Fibroblast of lung (primary cell): Measurements from ENCODE around the gene EPHB2. TPM values are rescaled to one million over a fixed set of nuclear protein-coding genes. Genes with fewer than 3 reads are reported as not detected.
"Not testable (repeated sequence)": the region's sequence is repeated elsewhere in the genome, so short reads cannot be mapped to it uniquely, and the experiment has no call there.

Experiments
- DNase-seq, 2 donors: peaks; one replicate each; pipeline versions ENCODE4 v3.0.0 to v3.0.0-alpha.2; 2010; ENCODE audit warnings: low read depth in 2 of 2
- H2AFZ ChIP-seq: 2 replicates; pipeline ENCODE4 v1.5.1; 2012; ENCODE audit warnings: low read length, control low read depth, inconsistent platforms
- H3K27ac ChIP-seq: 2 replicates; pipeline ENCODE4 v1.5.1; 2011; ENCODE audit warnings: low read length, control low read depth; ENCODE audit not compliant: insufficient read depth
- H3K27me3 ChIP-seq: 2 replicates; pipeline ENCODE4 v1.5.1; 2011; ENCODE audit warnings: mild to moderate bottlenecking, low read length; ENCODE audit not compliant: control insufficient read depth, insufficient read depth
- H3K36me3 ChIP-seq: 2 replicates; pipeline ENCODE4 v1.5.1; 2011; ENCODE audit warnings: low read length; ENCODE audit not compliant: control insufficient read depth, insufficient read depth
- H3K4me1 ChIP-seq: 2 replicates; pipeline ENCODE4 v1.5.1; 2011; ENCODE audit warnings: low read length; ENCODE audit not compliant: control insufficient read depth, insufficient read depth; ENCODE audit errors: extremely low read depth
- H3K4me2 ChIP-seq: 2 replicates; pipeline ENCODE4 v1.5.1; 2011; ENCODE audit warnings: low read length, control low read depth; ENCODE audit not compliant: insufficient read depth; ENCODE audit errors: extremely low read depth
- H3K4me3 ChIP-seq, 4 experiments: fragments of 200-600 bp in 1 of 4; sonication (generic) in 1 of 4; replicated peaks in 1 of 4; 2 replicates each; pipeline ENCODE4 v1.5.1; 2011 to 2016; ENCODE audit warnings: low read length in 4 of 4, low read depth in 3 of 4, mild to moderate bottlenecking in 3 of 4, control low read depth in 2 of 4, inconsistent platforms in 1 of 4, mixed read lengths in 1 of 4; ENCODE audit not compliant: insufficient read depth in 1 of 4; ENCODE audit errors: control extremely low read depth in 1 of 4
- H3K79me2 ChIP-seq: 2 replicates; pipeline ENCODE4 v1.5.1; 2012; ENCODE audit warnings: mild to moderate bottlenecking, low read length, inconsistent platforms; ENCODE audit not compliant: control insufficient read depth, insufficient read depth
- H3K9ac ChIP-seq: 2 replicates; pipeline ENCODE4 v1.5.1; 2011; ENCODE audit warnings: mild to moderate bottlenecking, low read length, control low read depth; ENCODE audit not compliant: insufficient read depth
- H3K9me3 ChIP-seq: 2 replicates; pipeline ENCODE4 v1.5.1; 2012; ENCODE audit warnings: low read depth, low read length; ENCODE audit not compliant: control insufficient read depth, insufficient read depth
- H4K20me1 ChIP-seq: 2 replicates; pipeline ENCODE4 v1.5.1; 2011; ENCODE audit warnings: low read length; ENCODE audit not compliant: control insufficient read depth, insufficient read depth; ENCODE audit errors: extremely low read depth
- CTCF ChIP-seq, 2 donors: IDR thresholded peaks in 1 of 2; conservative IDR thresholded peaks in 1 of 2; 1 replicate in 1 of 2; 2 replicates in 1 of 2; pipeline ENCODE4 v1.5.1; 2011 to 2012; ENCODE audit warnings: low read length in 2 of 2, control low read depth in 1 of 2, inconsistent platforms in 1 of 2, low read depth in 1 of 2, mild to moderate bottlenecking in 1 of 2
- EZH2 ChIP-seq: IDR thresholded peaks from 2 replicates; pipeline ENCODE4 v1.5.1; 2012; ENCODE audit warnings: low read length, control low read depth, mild to moderate bottlenecking; ENCODE audit errors: missing control alignments
- polyA plus RNA-seq, 2 donors: library from polyadenylated mRNA; depleted of rRNA in 1 of 2; stranded (reverse) in 1 of 2; unstranded in 1 of 2; fragments of >200 nt; gene quantifications; 2 replicates each; pipeline ENCODE4 v1.2.1, GENCODE V29; 2011 to 2012; ENCODE audit warnings: missing spikeins in 1 of 2
- total RNA-seq: library from RNA; depleted of rRNA; stranded (reverse); fragments of >200 nt; gene quantifications from 2 replicates; pipeline ENCODE4 v1.2.1, GENCODE V29; 2014

EPHB2 gene
- total and polyA plus RNA-seq, 2 donors (not counting 1 experiment from before 2014, with no cell fraction given): 4.1 to 11.2 TPM

GRCh38 chr1:22841860-22842281 lies 131.2 kb downstream of the EPHB2 start:
- no peak overlapping the region for H3K4me3 ChIP-seq
- TF ChIP-seq CTCF (conservative IDR thresholded peaks at IDR 0.05 in 1 of 2, IDR thresholded peaks at IDR 0.05 in 1 of 2; ENCODE audit: low read depth in 1 of 2, low read length in 2 of 2) (no peak), EZH2 (no peak)
- H3K4me2 ChIP-seq: no peak overlapping the region
- H3K79me2 ChIP-seq: no peaks in the 10 kb centered on the region
- H4K20me1 ChIP-seq: no peaks in the 10 kb centered on the region
- H2AFZ ChIP-seq: no peak overlapping the region
- no peak for DNase-seq
- no peak overlapping the region for H3K9ac ChIP-seq
- H3K27ac ChIP-seq: no peak overlapping the region
- no peaks in the 10 kb centered on the region for H3K4me1 ChIP-seq
- no peaks in the 10 kb centered on the region for H3K27me3 ChIP-seq
- no peaks in the 10 kb centered on the region for H3K9me3 ChIP-seq
- H3K36me3 ChIP-seq: no peaks in the 10 kb centered on the region

GRCh38 chr1:22843441-22844183 lies 133.0 kb downstream of the EPHB2 start:
- not testable (repeated sequence) for H3K36me3 ChIP-seq, H3K9ac ChIP-seq, H3K9me3 ChIP-seq, DNase-seq, H3K79me2 ChIP-seq, H4K20me1 ChIP-seq, H3K27me3 ChIP-seq, H3K4me2 ChIP-seq, H3K4me1 ChIP-seq, H2AFZ ChIP-seq, H3K27ac ChIP-seq, H3K4me3 ChIP-seq

- H3K27me3 ChIP-seq: no peaks in the 10 kb centered on the region
- DNase-seq: no peak
- H3K36me3 ChIP-seq: no peaks in the 10 kb centered on the region
Measured at GRCh38 chr1:22844621-22845020, 134.0 kb downstream of the EPHB2 start.

More at GRCh38 chr1:22844621-22845020, 134.0 kb downstream of the EPHB2 start:
- no peaks in the 10 kb centered on the region for H3K9me3 ChIP-seq
- H3K9ac ChIP-seq: no peak overlapping the region
- H3K4me1 ChIP-seq: no peaks in the 10 kb centered on the region
- H3K4me2 ChIP-seq: no peak overlapping the region
- no peak overlapping the region for H3K4me3 ChIP-seq
- no peak overlapping the region for H2AFZ ChIP-seq
- no peak for TF ChIP-seq CTCF (conservative IDR thresholded peaks at IDR 0.05 in 1 of 2, IDR thresholded peaks at IDR 0.05 in 1 of 2; ENCODE audit: low read depth in 1 of 2, low read length in 2 of 2)
- no peak for TF ChIP-seq EZH2
- H4K20me1 ChIP-seq: no peaks in the 10 kb centered on the region
- no peaks in the 10 kb centered on the region for H3K79me2 ChIP-seq
- no peak overlapping the region for H3K27ac ChIP-seq
